ENCODE results near the gene ORAI3. TPM values are rescaled to one million over a fixed set of nuclear protein-coding genes. Genes with fewer than 3 reads are reported as not detected.

ORAI3 gene
- polyA plus RNA-seq, 1 experiment = 23.7 TPM

DNA sequence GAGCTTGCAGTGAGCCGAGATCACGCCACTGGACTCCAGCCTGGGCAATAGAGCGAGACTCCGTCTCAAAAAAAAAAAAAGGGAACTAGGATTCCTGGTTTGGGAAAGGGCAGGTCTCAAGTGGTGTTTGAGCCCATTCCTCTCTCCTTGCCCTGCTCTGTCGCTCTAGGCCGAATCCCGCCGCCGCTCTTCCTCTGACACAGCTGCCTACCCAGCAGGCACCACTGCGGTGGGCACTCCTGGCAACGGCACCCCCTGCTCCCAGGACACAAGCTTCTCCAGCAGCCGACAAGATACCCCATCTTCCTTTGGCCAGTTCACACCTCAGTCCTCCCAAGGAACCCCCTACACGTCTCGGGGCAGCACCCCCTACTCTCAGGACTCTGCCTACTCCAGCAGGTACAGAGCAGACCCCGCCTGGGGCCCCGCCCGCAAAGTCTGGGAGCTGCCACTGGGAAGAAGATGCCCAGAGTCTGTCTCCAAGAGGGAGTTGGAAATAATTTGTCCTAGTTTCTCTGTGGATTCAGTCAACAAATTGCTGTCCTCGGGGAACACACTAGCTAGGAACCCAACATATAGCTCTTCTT lies 15.2 kb downstream of the ORAI3 start:
- DNase-seq (ENCODE audit: low read depth, low spot score) = no peak
- POLR2A ChIA-PET = no interaction called here
- CTCF ChIA-PET = no interaction called here
- TF ChIP-seq CTCF (IDR thresholded peaks at IDR 0.05; ENCODE audit: low read depth, low read length) = no peak
- Histone ChIP-seq H3K4me3 (ENCODE audit: low read depth, low read length) (no peak overlapping the region), H3K27me3 (ENCODE audit: control insufficient read depth, insufficient read depth, low read length) (no peaks in the 10 kb centered on the region), H3K27ac (ENCODE audit: low read depth, low read length) (no peak overlapping the region), H3K9me3 (ENCODE audit: control insufficient read depth, insufficient read depth, low read length) (no peaks in the 10 kb centered on the region)

DNA sequence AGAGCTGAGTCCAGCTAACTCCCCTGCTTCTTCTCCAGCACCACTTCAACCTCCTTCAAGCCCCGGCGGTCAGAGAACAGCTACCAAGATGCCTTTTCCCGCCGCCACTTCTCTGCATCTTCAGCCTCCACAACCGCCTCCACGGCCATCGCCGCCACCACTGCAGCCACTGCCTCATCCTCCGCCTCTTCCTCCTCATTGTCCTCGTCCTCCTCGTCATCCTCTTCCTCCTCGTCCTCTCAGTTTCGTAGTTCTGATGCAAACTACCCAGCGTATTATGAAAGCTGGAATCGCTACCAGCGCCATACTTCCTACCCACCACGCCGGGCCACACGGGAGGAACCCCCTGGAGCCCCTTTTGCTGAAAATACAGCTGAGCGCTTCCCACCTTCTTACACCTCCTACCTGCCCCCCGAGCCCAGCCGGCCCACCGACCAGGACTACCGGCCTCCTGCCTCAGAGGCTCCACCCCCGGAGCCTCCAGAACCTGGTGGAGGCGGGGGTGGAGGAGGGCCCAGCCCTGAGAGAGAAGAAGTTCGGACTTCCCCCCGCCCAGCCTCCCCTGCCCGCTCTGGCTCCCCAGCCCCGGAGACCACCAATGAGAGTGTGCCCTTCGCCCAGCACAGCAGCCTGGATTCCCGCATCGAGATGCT lies 15.8 kb downstream of the ORAI3 start:
- ChIA-PET CTCF (interaction anchor here (1.3 kb wide), 1 partner anchor 11 kb away, joined by 5 read pairs; no protein-coding TSS in a partner anchor), POLR2A (no interaction called here)
- Histone ChIP-seq H3K27ac (ENCODE audit: low read depth, low read length) (no peak overlapping the region), H3K4me3 (ENCODE audit: low read depth, low read length) (no peak overlapping the region), H3K27me3 (ENCODE audit: control insufficient read depth, insufficient read depth, low read length) (no peaks in the 10 kb centered on the region), H3K9me3 (ENCODE audit: control insufficient read depth, insufficient read depth, low read length) (no peaks in the 10 kb centered on the region)
- DNase-seq (ENCODE audit: low read depth, low spot score) = no peak
- no peak for TF ChIP-seq CTCF (IDR thresholded peaks at IDR 0.05; ENCODE audit: low read depth, low read length)

DNA sequence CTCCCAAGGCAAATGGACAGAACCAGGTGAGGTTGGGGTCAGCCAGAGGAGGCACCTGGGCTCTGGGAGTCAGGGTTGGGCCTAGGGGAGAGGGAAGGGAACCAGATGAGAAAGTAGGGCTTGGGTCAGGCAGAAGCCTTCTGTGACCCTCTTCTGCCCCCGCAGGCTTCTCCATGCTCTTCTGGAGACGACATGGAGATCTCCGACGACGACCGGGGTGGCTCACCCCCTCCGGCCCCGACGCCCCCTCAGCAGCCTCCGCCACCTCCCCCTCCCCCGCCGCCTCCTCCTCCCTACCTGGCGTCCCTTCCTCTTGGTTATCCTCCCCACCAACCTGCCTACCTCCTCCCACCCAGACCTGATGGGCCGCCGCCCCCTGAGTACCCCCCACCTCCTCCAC lies 16.6 kb downstream of the ORAI3 start:
- POLR2A ChIA-PET = no interaction called here
- Histone ChIP-seq H3K9me3 (ENCODE audit: control insufficient read depth, insufficient read depth, low read length) (no peaks in the 10 kb centered on the region), H3K27ac (ENCODE audit: low read depth, low read length) (no peak overlapping the region), H3K27me3 (ENCODE audit: control insufficient read depth, insufficient read depth, low read length) (no peaks in the 10 kb centered on the region), H3K4me3 (ENCODE audit: low read depth, low read length) (no peak overlapping the region)
- no peak for TF ChIP-seq CTCF (IDR thresholded peaks at IDR 0.05; ENCODE audit: low read depth, low read length)
- DNase-seq (ENCODE audit: low read depth, low spot score) = no peak
- CTCF ChIA-PET = interaction anchor here (0.8 to 1.3 kb wide), 2 partner anchors 11 to 121 kb away, joined by 5 to 10 read pairs; no protein-coding TSS in a partner anchor

DNA sequence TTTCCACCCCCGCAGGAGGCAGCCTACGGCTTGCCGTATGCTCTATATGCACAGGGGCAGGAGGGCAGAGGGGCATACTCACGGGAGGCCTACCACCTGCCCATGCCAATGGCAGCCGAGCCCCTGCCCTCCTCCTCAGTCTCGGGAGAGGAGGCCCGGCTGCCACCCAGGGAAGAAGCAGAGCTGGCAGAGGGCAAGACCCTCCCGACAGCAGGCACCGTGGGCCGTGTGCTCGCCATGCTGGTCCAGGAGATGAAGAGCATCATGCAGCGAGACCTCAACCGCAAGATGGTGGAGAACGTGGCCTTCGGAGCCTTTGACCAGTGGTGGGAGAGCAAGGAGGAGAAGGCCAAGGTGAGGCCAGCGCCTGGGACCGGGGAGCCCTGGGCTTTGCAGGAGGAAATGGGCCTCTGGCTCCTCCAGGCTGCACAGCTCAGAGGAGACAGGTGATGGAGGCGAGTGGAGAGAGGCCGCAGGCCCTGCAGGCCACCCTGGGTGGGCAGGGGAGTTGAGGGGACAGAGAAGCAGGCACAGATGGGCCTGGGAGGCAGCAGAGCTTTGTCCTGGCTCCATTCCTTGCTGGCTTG lies 17.3 kb downstream of the ORAI3 start:
- TF ChIP-seq CTCF (IDR thresholded peaks at IDR 0.05; ENCODE audit: low read depth, low read length) = no peak
- Histone ChIP-seq H3K4me3 (ENCODE audit: low read depth, low read length) (no peak overlapping the region), H3K27ac (ENCODE audit: low read depth, low read length) (no peak overlapping the region), H3K9me3 (ENCODE audit: control insufficient read depth, insufficient read depth, low read length) (no peaks in the 10 kb centered on the region), H3K27me3 (ENCODE audit: control insufficient read depth, insufficient read depth, low read length) (no peaks in the 10 kb centered on the region)
- no peak for DNase-seq (ENCODE audit: low read depth, low spot score)
- ChIA-PET CTCF (interaction anchor here (0.8 to 1.3 kb wide), 2 partner anchors 12 to 122 kb away, joined by 5 to 10 read pairs; no protein-coding TSS in a partner anchor), POLR2A (no interaction called here)

- CTCF ChIA-PET = no interaction called here
- Histone ChIP-seq H3K27me3 (ENCODE audit: control insufficient read depth, insufficient read depth, low read length) (no peaks in the 10 kb centered on the region), H3K9me3 (ENCODE audit: control insufficient read depth, insufficient read depth, low read length) (no peaks in the 10 kb centered on the region), H3K27ac (ENCODE audit: low read depth, low read length) (no peak overlapping the region), H3K4me3 (ENCODE audit: low read depth, low read length) (no peak overlapping the region)
- POLR2A ChIA-PET = no interaction called here
- DNase-seq (ENCODE audit: low read depth, low spot score) = no peak
- TF ChIP-seq CTCF (IDR thresholded peaks at IDR 0.05; ENCODE audit: low read depth, low read length) = no peak
These were observed 18.9 kb downstream of the ORAI3 start for GRCh38 chr16:30967795-30968194.

All from AG04450 (cell line).